K562 (cell line): ENCODE results near the gene GPHN. TPM values are rescaled to one million over a fixed set of nuclear protein-coding genes. Genes with fewer than 3 reads are reported as not detected.
A peak's percentile ranks its signal among the peaks of the same experiment; 100 is the strongest.

Experiments
- PURB ChIP-seq: sonication (generic); formaldehyde crosslinking; IDR thresholded peaks from 2 replicates; pipeline ENCODE4 v1.9.0; 2021; ENCODE audit warnings: low read depth, mild to moderate bottlenecking, missing genetic modification reagents
- SP1 ChIP-seq: sonication (generic); formaldehyde crosslinking; IDR thresholded peaks from 2 replicates; pipeline ENCODE4 v1.8.1; 2022; ENCODE audit warnings: mild to moderate bottlenecking, missing genetic modification reagents
- TAF15 ChIP-seq: fragments of 200-400 bp; formaldehyde crosslinking; IDR thresholded peaks from 2 replicates; pipeline ENCODE4 v1.6.1; 2017; ENCODE audit warnings: mild to moderate bottlenecking, low read depth, low read length, moderate library complexity
- VEZF1 ChIP-seq: fragments of 200-800 bp; sonication (Bioruptor generic); IDR thresholded peaks from 2 replicates; pipeline ENCODE4 v1.6.1; 2017; ENCODE audit warnings: missing genetic modification characterization, missing compliant biosample characterization
- polyA plus RNA-seq, 8 experiments: library from polyadenylated mRNA; depleted of rRNA in 4 of 8; stranded (reverse) in 5 of 8; unstranded in 3 of 8; fragments of >200 nt; fragmentation: Nextera tagmentation in 2 of 8; fragmentation: Illumina TruSeq in 1 of 8; extraction: Ambion mirVana in 2 of 8; extraction: Trizol in 1 of 8; gene quantifications; 2 replicates each; pipeline versions ENCODE4 v1.2.1 to v1.2.3, GENCODE V29; 2011 to 2014; ENCODE audit warnings: inconsistent platforms in 1 of 8, missing spikeins in 1 of 8
- total RNA-seq, 7 experiments: library from RNA; depleted of rRNA in 6 of 7; stranded (reverse); fragments of >200 nt in 6 of 7; fragmentation: Illumina TruSeq in 2 of 7; extraction: Trizol in 2 of 7; gene quantifications; 2 replicates each; pipeline versions ENCODE4 v1.2.1 to v1.2.3, GENCODE V29; 2011 to 2021; ENCODE audit warnings: low replicate concordance in 1 of 7
- TF ChIP-seq, protein P1 (sequence below): fragments of 450-650 bp; IDR thresholded peaks from 2 replicates; pipeline ENCODE4 v1.6.1; 2016; ENCODE audit warnings: mild to moderate bottlenecking, moderate library complexity
- TF ChIP-seq, protein P2 (sequence below): sonication (generic); formaldehyde crosslinking; IDR thresholded peaks from 2 replicates; pipeline ENCODE4 v1.8.0; 2022; ENCODE audit warnings: mild to moderate bottlenecking, missing genetic modification reagents

The GPHN gene
- total and polyA plus RNA-seq, 9 of the 15 experiments (the other 6 are each of a cell fraction or from before 2014, with no cell fraction given) = 5.9 to 16.0 (median 11.4) TPM

DNA sequence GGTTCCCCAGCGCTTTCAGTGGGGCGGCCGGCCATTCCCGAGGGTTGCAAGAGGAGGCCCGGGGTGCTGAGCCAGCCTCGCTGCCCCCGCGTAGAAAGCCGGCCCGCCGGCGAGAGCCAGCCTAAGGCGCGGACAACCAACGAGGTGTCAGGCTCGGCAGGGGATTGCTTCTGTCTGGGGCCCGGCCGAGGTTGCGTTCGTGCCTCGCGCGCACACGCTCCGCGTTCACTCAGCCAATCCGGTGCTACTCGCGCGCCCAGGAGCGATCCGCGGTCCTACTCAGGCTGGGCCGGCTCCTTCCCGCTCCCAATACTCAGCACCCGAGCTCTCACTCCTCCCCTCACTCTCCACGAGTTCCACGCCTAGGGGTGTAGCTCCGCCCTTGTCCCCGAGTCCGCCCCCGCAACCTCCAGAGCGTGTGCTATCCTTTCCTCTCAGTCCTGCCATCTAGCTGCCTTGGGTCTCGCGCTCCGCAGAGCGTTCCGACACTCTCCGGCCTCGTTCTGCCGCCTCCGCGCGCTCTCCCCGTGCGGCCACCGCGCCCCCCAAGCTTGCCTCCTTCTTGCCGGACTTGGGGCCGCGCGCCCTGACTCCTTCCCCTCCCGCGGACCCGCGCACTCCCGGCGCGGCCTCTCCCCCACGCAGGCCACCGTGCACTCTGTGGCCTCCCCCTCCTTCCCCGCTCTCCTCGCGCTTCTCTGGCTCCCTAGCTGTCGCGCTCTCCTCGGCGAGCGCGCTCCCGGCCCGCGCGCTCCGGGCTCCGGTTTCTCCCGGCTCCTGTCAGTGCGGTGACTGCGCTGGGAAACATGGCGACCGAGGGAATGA lies at the start of gene GPHN (continued):
- TF ChIP-seq, protein P1, sequence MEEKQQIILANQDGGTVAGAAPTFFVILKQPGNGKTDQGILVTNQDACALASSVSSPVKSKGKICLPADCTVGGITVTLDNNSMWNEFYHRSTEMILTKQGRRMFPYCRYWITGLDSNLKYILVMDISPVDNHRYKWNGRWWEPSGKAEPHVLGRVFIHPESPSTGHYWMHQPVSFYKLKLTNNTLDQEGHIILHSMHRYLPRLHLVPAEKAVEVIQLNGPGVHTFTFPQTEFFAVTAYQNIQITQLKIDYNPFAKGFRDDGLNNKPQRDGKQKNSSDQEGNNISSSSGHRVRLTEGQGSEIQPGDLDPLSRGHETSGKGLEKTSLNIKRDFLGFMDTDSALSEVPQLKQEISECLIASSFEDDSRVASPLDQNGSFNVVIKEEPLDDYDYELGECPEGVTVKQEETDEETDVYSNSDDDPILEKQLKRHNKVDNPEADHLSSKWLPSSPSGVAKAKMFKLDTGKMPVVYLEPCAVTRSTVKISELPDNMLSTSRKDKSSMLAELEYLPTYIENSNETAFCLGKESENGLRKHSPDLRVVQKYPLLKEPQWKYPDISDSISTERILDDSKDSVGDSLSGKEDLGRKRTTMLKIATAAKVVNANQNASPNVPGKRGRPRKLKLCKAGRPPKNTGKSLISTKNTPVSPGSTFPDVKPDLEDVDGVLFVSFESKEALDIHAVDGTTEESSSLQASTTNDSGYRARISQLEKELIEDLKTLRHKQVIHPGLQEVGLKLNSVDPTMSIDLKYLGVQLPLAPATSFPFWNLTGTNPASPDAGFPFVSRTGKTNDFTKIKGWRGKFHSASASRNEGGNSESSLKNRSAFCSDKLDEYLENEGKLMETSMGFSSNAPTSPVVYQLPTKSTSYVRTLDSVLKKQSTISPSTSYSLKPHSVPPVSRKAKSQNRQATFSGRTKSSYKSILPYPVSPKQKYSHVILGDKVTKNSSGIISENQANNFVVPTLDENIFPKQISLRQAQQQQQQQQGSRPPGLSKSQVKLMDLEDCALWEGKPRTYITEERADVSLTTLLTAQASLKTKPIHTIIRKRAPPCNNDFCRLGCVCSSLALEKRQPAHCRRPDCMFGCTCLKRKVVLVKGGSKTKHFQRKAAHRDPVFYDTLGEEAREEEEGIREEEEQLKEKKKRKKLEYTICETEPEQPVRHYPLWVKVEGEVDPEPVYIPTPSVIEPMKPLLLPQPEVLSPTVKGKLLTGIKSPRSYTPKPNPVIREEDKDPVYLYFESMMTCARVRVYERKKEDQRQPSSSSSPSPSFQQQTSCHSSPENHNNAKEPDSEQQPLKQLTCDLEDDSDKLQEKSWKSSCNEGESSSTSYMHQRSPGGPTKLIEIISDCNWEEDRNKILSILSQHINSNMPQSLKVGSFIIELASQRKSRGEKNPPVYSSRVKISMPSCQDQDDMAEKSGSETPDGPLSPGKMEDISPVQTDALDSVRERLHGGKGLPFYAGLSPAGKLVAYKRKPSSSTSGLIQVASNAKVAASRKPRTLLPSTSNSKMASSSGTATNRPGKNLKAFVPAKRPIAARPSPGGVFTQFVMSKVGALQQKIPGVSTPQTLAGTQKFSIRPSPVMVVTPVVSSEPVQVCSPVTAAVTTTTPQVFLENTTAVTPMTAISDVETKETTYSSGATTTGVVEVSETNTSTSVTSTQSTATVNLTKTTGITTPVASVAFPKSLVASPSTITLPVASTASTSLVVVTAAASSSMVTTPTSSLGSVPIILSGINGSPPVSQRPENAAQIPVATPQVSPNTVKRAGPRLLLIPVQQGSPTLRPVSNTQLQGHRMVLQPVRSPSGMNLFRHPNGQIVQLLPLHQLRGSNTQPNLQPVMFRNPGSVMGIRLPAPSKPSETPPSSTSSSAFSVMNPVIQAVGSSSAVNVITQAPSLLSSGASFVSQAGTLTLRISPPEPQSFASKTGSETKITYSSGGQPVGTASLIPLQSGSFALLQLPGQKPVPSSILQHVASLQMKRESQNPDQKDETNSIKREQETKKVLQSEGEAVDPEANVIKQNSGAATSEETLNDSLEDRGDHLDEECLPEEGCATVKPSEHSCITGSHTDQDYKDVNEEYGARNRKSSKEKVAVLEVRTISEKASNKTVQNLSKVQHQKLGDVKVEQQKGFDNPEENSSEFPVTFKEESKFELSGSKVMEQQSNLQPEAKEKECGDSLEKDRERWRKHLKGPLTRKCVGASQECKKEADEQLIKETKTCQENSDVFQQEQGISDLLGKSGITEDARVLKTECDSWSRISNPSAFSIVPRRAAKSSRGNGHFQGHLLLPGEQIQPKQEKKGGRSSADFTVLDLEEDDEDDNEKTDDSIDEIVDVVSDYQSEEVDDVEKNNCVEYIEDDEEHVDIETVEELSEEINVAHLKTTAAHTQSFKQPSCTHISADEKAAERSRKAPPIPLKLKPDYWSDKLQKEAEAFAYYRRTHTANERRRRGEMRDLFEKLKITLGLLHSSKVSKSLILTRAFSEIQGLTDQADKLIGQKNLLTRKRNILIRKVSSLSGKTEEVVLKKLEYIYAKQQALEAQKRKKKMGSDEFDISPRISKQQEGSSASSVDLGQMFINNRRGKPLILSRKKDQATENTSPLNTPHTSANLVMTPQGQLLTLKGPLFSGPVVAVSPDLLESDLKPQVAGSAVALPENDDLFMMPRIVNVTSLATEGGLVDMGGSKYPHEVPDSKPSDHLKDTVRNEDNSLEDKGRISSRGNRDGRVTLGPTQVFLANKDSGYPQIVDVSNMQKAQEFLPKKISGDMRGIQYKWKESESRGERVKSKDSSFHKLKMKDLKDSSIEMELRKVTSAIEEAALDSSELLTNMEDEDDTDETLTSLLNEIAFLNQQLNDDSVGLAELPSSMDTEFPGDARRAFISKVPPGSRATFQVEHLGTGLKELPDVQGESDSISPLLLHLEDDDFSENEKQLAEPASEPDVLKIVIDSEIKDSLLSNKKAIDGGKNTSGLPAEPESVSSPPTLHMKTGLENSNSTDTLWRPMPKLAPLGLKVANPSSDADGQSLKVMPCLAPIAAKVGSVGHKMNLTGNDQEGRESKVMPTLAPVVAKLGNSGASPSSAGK = peak; percentile 79
- no peak for TF ChIP-seq PURB
- TF ChIP-seq, protein P2, sequence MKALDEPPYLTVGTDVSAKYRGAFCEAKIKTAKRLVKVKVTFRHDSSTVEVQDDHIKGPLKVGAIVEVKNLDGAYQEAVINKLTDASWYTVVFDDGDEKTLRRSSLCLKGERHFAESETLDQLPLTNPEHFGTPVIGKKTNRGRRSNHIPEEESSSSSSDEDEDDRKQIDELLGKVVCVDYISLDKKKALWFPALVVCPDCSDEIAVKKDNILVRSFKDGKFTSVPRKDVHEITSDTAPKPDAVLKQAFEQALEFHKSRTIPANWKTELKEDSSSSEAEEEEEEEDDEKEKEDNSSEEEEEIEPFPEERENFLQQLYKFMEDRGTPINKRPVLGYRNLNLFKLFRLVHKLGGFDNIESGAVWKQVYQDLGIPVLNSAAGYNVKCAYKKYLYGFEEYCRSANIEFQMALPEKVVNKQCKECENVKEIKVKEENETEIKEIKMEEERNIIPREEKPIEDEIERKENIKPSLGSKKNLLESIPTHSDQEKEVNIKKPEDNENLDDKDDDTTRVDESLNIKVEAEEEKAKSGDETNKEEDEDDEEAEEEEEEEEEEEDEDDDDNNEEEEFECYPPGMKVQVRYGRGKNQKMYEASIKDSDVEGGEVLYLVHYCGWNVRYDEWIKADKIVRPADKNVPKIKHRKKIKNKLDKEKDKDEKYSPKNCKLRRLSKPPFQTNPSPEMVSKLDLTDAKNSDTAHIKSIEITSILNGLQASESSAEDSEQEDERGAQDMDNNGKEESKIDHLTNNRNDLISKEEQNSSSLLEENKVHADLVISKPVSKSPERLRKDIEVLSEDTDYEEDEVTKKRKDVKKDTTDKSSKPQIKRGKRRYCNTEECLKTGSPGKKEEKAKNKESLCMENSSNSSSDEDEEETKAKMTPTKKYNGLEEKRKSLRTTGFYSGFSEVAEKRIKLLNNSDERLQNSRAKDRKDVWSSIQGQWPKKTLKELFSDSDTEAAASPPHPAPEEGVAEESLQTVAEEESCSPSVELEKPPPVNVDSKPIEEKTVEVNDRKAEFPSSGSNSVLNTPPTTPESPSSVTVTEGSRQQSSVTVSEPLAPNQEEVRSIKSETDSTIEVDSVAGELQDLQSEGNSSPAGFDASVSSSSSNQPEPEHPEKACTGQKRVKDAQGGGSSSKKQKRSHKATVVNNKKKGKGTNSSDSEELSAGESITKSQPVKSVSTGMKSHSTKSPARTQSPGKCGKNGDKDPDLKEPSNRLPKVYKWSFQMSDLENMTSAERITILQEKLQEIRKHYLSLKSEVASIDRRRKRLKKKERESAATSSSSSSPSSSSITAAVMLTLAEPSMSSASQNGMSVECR (CRISPR knock-in tag) = peak; percentile 59
- no peak for TF ChIP-seq TAF15
- TF ChIP-seq VEZF1 (CRISPR knock-in tag) = peak; percentile 42
- TF ChIP-seq SP1 (CRISPR knock-in tag) = peak; percentile 67
